Stimulated activated naive CD8-positive, alpha-beta T cell treated with anti-CD3 and anti-CD28 coated beads, Interleukin-15, Interleukin-2, amounts not matched to agents 100 ng/mL and 50 ng/mL, for 24 hours (primary cell): Measurements from ENCODE around the gene CFAP20.

Experiments used
- H3K27ac Mint-ChIP-seq: one replicate; pipeline ENCODE4 v1.8.0; 2021; ENCODE audit warnings: mild to moderate bottlenecking, mixed read lengths
- H3K27me3 Mint-ChIP-seq: one replicate; pipeline ENCODE4 v1.8.0; 2021; ENCODE audit warnings: mixed read lengths
- H3K36me3 Mint-ChIP-seq: one replicate; pipeline ENCODE4 v1.8.0; 2021; ENCODE audit warnings: low read depth, mixed read lengths
- H3K4me1 Mint-ChIP-seq: one replicate; pipeline ENCODE4 v1.8.0; 2021; ENCODE audit warnings: low read depth, mixed read lengths
- H3K4me3 Mint-ChIP-seq: one replicate; pipeline ENCODE4 v1.8.0; 2021; ENCODE audit warnings: mild to moderate bottlenecking, mixed read lengths
- H3K9me3 Mint-ChIP-seq: one replicate; pipeline ENCODE4 v1.8.0; 2021; ENCODE audit warnings: mixed read lengths

The CFAP20 gene

DNA sequence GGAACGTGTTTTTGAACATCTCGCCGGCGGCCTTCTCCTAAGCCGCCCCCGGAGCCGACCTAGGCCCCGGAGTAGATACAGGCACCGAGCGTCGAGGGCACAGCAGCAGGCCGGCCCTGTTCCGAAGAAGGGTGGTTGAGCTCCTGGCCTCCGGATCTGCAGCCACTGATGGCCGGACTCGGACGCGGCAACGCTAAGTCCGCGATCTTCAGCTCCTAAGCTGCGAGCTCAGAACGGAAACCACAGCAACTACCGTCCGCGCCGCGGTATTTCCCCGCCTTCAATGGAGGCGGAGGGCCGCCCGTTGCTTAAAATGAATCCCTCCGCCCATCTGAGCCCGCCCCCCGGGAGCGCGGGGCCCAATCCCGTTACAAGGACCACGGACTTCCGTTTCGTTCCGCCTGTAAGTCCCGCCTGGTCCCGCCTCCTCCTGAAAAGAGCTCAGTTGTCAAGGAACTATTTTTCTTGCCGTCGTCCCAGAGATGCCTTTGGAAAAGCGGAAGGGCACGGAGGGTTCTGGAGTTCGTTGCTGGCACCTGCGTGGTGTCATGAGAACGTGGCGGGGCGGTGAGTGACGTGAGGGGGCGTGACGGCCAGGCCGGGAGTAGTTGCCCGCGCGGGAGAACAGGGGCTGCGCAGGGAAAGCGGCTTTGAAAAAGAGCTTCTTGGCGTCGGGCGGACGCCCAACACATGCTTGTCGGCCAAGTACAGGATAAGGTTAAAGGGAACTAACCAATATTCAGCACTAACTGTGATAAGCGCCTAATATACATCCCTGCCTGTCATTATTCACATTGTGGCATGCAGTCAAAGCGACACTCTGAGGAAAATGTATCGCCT is at the start of gene CFAP20:
CFAP20 (minus strand) TSS at position 285 of the 840 bp plus-strand sequence; CDS start at position 19, 266 bp downstream.
- Mint-ChIP-seq H3K4me1 (peaks cover 42% of the 10 kb centered on the region), H3K36me3 (peaks cover 6% of the 10 kb centered on the region), H3K27ac (peak within 1 kb of the TSS; percentile 89), H3K4me3 (peak within 1 kb of the TSS; percentile 89), H3K27me3 (no peaks in the 10 kb centered on the region), H3K9me3 (no peaks in the 10 kb centered on the region)

GRCh38 chr16:58177353-58177710 is 48.2 kb upstream of the CFAP20 start:
- peak overlapping the region; percentile 85 for H3K27ac Mint-ChIP-seq
- peaks cover 49% of the 10 kb centered on the region for H3K4me1 Mint-ChIP-seq
- H3K36me3 Mint-ChIP-seq = peaks cover 88% of the 10 kb centered on the region
- no peaks in the 10 kb centered on the region for H3K27me3 Mint-ChIP-seq
- peak overlapping the region; percentile 60 for H3K4me3 Mint-ChIP-seq
- no peaks in the 10 kb centered on the region for H3K9me3 Mint-ChIP-seq

GRCh38 chr16:58176608-58177352 is 47.6 kb upstream of the CFAP20 start:
- H3K27ac Mint-ChIP-seq = peak overlapping the region; percentile 85
- peaks cover 89% of the 10 kb centered on the region for H3K36me3 Mint-ChIP-seq
- peaks cover 46% of the 10 kb centered on the region for H3K4me1 Mint-ChIP-seq
- H3K27me3 Mint-ChIP-seq = no peaks in the 10 kb centered on the region
- no peaks in the 10 kb centered on the region for H3K9me3 Mint-ChIP-seq
- H3K4me3 Mint-ChIP-seq = peak overlapping the region; percentile 35

DNA sequence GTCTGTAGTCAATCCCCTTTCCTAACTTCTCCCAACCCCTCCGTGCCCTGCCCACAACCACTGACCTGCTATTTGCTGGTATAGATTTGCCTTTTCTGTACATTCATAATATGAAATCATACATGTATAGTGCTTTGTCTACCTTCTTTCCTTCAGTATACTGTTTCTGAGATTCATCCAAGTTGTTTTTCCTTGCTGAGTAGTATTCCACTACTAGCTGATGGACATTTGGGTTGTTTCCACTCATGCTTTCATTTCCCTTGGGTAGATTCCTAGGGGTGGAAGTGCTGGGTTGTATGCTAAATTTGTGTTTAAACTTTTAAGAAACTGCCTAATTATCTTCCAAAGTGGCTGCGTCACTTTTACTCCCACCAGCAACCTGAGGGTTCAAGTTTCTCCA is 41.0 kb upstream of the CFAP20 start:
- Mint-ChIP-seq H3K36me3 (peaks cover 80% of the 10 kb centered on the region), H3K4me3 (no peak overlapping the region), H3K4me1 (peaks cover 7% of the 10 kb centered on the region), H3K27me3 (no peaks in the 10 kb centered on the region), H3K27ac (no peak overlapping the region), H3K9me3 (no peaks in the 10 kb centered on the region)

GRCh38 chr16:58160855-58161254 is 31.7 kb upstream of the CFAP20 start:
- Mint-ChIP-seq H3K9me3 (no peaks in the 10 kb centered on the region), H3K4me3 (no peak overlapping the region), H3K4me1 (peaks cover 3% of the 10 kb centered on the region), H3K27ac (peak overlapping the region; percentile 33), H3K27me3 (no peaks in the 10 kb centered on the region), H3K36me3 (peaks cover 61% of the 10 kb centered on the region)

DNA sequence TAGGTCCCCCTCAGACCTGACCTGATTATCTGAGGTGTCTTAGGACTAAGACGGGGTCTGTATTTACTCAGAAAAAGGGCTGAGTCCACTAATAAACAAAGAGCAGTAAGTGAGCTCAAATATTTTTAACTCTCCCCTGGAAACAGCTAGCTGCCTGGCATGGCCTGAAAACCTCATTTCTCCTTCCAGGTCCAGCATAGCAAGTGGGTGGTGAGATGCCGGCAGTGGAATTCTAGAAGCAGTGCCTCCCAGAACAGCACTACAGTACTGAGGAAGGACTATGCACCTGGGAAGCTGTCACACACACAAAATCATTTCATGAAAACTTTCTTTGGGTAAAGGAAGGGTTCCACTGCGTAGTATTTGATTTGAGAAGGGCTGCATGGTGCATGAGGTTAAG is 29.5 kb upstream of the CFAP20 start:
- H3K36me3 Mint-ChIP-seq = peaks cover 40% of the 10 kb centered on the region
- H3K4me1 Mint-ChIP-seq = peaks cover 5% of the 10 kb centered on the region
- no peak overlapping the region for H3K27ac Mint-ChIP-seq
- no peaks in the 10 kb centered on the region for H3K27me3 Mint-ChIP-seq
- H3K9me3 Mint-ChIP-seq = no peaks in the 10 kb centered on the region
- H3K4me3 Mint-ChIP-seq = no peak overlapping the region

DNA sequence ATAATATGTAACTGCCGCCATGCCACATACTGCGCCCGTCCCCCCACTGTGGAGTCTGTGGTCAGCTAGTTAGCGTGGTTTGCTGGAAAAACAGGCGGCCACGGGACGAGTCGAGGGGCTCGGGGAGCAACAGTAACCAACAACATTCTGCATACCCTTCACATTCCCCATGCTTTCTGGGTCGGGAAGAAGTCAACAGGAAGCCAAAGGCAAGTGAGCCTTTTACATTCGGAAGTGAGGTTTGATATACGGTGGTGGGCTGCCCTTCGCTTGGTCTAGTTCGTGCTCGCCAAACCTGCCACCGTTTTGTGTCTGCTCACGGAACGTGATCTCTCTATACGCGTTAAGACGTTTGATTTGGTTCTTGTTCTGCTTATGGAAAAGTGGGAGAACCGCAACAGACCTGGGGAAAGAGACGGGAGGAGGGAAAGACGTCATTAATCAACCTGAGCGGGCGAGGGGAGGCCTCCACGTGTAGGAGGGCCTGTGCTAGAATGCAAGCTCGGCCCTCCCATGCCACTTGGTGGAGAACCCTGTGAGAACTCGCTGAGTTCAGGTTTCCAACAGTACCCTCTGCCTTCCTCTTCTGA is 28.9 kb upstream of the CFAP20 start:
- peaks cover 33% of the 10 kb centered on the region for H3K36me3 Mint-ChIP-seq
- H3K4me3 Mint-ChIP-seq = no peak overlapping the region
- no peaks in the 10 kb centered on the region for H3K27me3 Mint-ChIP-seq
- H3K4me1 Mint-ChIP-seq = peaks cover 5% of the 10 kb centered on the region
- H3K9me3 Mint-ChIP-seq = no peaks in the 10 kb centered on the region
- no peak overlapping the region for H3K27ac Mint-ChIP-seq

- peaks cover 5% of the 10 kb centered on the region for H3K4me1 Mint-ChIP-seq
Measured at GRCh38 chr16:58157239-58157638, 28.1 kb upstream of the CFAP20 start.

DNA sequence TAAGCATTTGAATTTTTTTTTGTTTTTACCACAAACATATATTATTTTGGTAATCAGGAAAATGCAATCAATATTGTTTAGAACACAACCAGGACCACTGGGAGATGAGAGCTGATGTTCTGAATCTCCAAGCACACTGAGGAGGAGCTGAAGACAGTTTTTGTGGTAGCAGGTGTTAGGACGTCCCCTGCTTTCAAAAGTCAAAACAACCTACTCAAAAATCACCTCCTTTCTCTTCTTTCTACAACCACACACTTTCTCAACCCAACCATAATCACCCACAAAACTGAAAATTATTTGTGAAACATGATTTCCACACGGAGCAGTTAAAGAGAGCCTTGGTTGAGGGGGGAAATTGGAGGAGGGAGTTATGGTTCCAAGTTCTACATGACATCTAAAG is 26.7 kb upstream of the CFAP20 start:
- Mint-ChIP-seq H3K9me3 (no peaks in the 10 kb centered on the region), H3K36me3 (peaks cover 19% of the 10 kb centered on the region), H3K27ac (no peak overlapping the region), H3K4me3 (no peak overlapping the region), H3K4me1 (peaks cover 5% of the 10 kb centered on the region), H3K27me3 (no peaks in the 10 kb centered on the region)

More at GRCh38 chr16:58157239-58157638, 28.1 kb upstream of the CFAP20 start:
- Mint-ChIP-seq H3K36me3 (peaks cover 27% of the 10 kb centered on the region), H3K27me3 (no peaks in the 10 kb centered on the region), H3K9me3 (no peaks in the 10 kb centered on the region), H3K27ac (no peak overlapping the region), H3K4me3 (no peak overlapping the region)

GRCh38 chr16:58154345-58154744 is 25.2 kb upstream of the CFAP20 start:
- no peak overlapping the region for H3K27ac Mint-ChIP-seq
- no peak overlapping the region for H3K4me3 Mint-ChIP-seq
- H3K27me3 Mint-ChIP-seq = no peaks in the 10 kb centered on the region
- peaks cover 5% of the 10 kb centered on the region for H3K4me1 Mint-ChIP-seq
- no peaks in the 10 kb centered on the region for H3K9me3 Mint-ChIP-seq
- H3K36me3 Mint-ChIP-seq = peaks cover 8% of the 10 kb centered on the region

DNA sequence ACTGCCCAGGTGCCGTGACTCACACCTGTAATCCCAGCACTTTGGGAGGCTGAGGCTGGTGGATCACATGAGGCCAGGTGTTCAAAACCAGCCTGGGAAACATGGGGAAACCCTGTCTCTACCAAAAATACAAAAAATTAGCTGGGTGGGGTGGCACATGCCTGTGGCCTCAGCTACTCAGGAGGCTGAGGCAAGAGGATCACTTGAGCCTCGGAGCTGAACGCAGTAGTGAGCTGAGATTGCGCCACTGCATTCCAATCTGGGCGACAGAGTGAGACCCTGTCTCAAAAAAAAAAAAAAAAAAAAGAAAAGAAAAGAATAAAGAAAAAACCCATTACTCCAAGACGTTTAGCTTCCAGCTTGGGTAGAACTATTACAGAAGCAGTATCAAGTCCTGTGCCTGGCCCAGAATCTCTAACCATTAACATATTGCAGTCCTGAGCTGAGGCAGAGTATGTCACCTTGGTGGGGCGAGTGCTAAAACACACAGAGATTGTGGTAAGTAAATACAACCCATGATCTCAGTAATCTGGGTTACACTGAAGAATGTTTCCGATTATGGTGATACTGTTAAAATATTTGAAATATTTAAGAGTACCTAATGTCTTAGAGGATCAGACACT is 23.2 kb upstream of the CFAP20 start:
- Mint-ChIP-seq H3K36me3 (no peaks in the 10 kb centered on the region), H3K9me3 (no peaks in the 10 kb centered on the region), H3K27ac (no peak overlapping the region), H3K4me3 (no peak overlapping the region), H3K27me3 (no peaks in the 10 kb centered on the region), H3K4me1 (peaks cover 5% of the 10 kb centered on the region)

DNA sequence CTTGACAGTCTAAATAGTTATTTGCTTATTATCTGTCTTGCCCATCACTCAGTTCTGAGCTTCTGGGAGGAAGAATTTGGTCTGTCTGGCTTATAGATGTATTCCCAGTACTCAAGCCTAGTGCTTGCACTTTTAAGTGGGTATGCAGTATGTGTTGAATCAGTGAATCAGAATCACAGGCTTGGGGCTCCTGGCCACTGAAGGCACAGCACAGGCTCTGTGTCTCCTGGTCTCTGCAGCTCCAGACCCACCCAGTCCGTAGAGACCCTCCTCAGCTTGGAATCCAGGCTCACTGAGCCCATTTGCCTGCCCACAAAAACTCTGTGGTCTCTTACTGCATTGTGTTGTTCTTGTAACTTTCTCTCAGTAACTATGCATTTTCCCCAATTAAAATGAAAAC is 19.3 kb upstream of the CFAP20 start:
- Mint-ChIP-seq H3K36me3 (peaks cover 19% of the 10 kb centered on the region), H3K27ac (no peak overlapping the region), H3K9me3 (no peaks in the 10 kb centered on the region), H3K4me1 (no peaks in the 10 kb centered on the region), H3K27me3 (no peaks in the 10 kb centered on the region), H3K4me3 (no peak overlapping the region)

- Mint-ChIP-seq H3K36me3 (peaks cover 19% of the 10 kb centered on the region), H3K4me3 (no peak overlapping the region), H3K9me3 (no peaks in the 10 kb centered on the region), H3K4me1 (no peaks in the 10 kb centered on the region), H3K27me3 (no peaks in the 10 kb centered on the region), H3K27ac (no peak overlapping the region)
Measured at GRCh38 chr16:58148099-58148498, 18.9 kb upstream of the CFAP20 start.

- H3K9me3 Mint-ChIP-seq = peaks cover 14% of the 10 kb centered on the region
- no peak overlapping the region for H3K27ac Mint-ChIP-seq
- peaks cover 36% of the 10 kb centered on the region for H3K36me3 Mint-ChIP-seq
- H3K4me3 Mint-ChIP-seq = no peak overlapping the region
- H3K4me1 Mint-ChIP-seq = no peaks in the 10 kb centered on the region
- H3K27me3 Mint-ChIP-seq = no peaks in the 10 kb centered on the region
Measured at GRCh38 chr16:58138852-58139251, 9.7 kb upstream of the CFAP20 start.

DNA sequence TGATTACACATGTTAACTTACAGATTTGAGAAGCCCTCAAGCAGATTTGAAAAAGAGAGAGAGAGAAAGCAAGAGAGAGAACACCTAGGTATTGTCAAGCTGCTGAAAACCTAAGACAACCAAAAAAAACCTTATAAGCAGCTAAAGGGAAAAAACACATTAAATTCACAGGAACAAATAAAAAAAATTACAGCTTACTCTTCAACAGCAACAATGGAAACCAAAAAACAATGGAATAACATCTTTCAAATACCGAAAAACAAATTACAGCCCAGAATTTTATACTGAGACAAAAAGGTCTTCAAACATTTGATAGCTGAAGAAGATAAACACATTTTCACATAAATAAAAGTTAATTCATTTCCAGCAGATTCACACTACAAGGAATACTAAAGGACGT is 8.4 kb upstream of the CFAP20 start:
- no peaks in the 10 kb centered on the region for H3K4me1 Mint-ChIP-seq

More for the DNA sequence above, 8.4 kb upstream of the CFAP20 start:
- no peak overlapping the region for H3K27ac Mint-ChIP-seq
- no peaks in the 10 kb centered on the region for H3K27me3 Mint-ChIP-seq
- H3K9me3 Mint-ChIP-seq = peaks cover 14% of the 10 kb centered on the region
- H3K4me3 Mint-ChIP-seq = no peak overlapping the region
- peaks cover 33% of the 10 kb centered on the region for H3K36me3 Mint-ChIP-seq
